Left colon (tissue), 2 donors: ENCODE data around the gene NLRC5. TPM values are rescaled to one million over a fixed set of nuclear protein-coding genes. Genes with fewer than 3 reads are reported as not detected.
"Not testable (repeated sequence)": the region's sequence is repeated elsewhere in the genome, so short reads cannot be mapped to it uniquely, and the experiment has no call there.

Source experiments
- ATAC-seq: fragments of 200-7000 bp; cut with Tn5 transposase; one replicate; pipeline ENCODE4 v1.9.1; 2020; ENCODE audit warnings: mild to moderate bottlenecking, moderate library complexity
- DNase-seq, 2 donors: peaks; one replicate each; pipeline ENCODE4 v3.0.0-alpha.2; 2020
- intact Hi-C, 2 donors: fragments of 100-400 bp; cut with DNase I in 1 of 2; cut with micrococcal nuclease in 1 of 2; formaldehyde crosslinking; loops; one replicate each; pipeline versions ENCODE4 v1.11.2 to v1.14.0; 2022; cut with DNase I, micrococcal nuclease
- total RNA-seq, 2 donors: library from RNA; stranded (reverse); fragmentation: NEBNext Ultra II Directional; extraction: Animal tissue kit (Norgen Biotek cat#: 25700); gene quantifications; one replicate each; pipeline ENCODE4 v1.2.1, GENCODE V29; 2021
- donor health status: DM: no; HTN: no; CAD: no.
- donor health status: DM: yes; HTN: yes; CAD: no.

NLRC5 gene
- total RNA-seq, 2 donors from 2014 or later, result 57.7 to 125 TPM

GRCh38 chr16:56973899-56974298 lies 15.5 kb upstream of the NLRC5 start:
- intact Hi-C loops, DNase-seq, ATAC-seq: not testable (repeated sequence)

- DNase-seq, result no peak
- no peak for ATAC-seq
- intact Hi-C loops, result no loop called here
These were observed 14.6 kb upstream of the NLRC5 start for GRCh38 chr16:56974549-56975300.

GRCh38 chr16:56975714-56976113 lies 13.6 kb upstream of the NLRC5 start:
- DNase-seq, result no peak
- intact Hi-C loops, result no loop called here
- no peak for ATAC-seq

- intact Hi-C loops, result no loop called here
- ATAC-seq, result no peak
These were observed 12.1 kb upstream of the NLRC5 start for GRCh38 chr16:56977216-56977615.

GRCh38 chr16:56977823-56978430 lies 11.4 kb upstream of the NLRC5 start:
- DNase-seq (no peak), ATAC-seq (no peak)
- intact Hi-C loops, result no loop called here

More at GRCh38 chr16:56977216-56977615, 12.1 kb upstream of the NLRC5 start:
- no peak for DNase-seq

- no peak for ATAC-seq
- DNase-seq, result no peak
- intact Hi-C loops, result no loop called here
These were observed 9.2 kb upstream of the NLRC5 start for GRCh38 chr16:56980201-56980535.

GRCh38 chr16:56980792-56981724 lies 8.3 kb upstream of the NLRC5 start:
- no peak for ATAC-seq
- intact Hi-C loops, result no loop called here
- no peak for DNase-seq

GRCh38 chr16:56981729-56982271 lies 7.6 kb upstream of the NLRC5 start:
- ATAC-seq (no peak), DNase-seq (no peak)
- intact Hi-C loops, result no loop called here

GRCh38 chr16:56982695-56983094 lies 6.7 kb upstream of the NLRC5 start:
- DNase-seq (no peak), ATAC-seq (no peak)
- intact Hi-C loops, result no loop called here

GRCh38 chr16:56983211-56983751 lies 6.1 kb upstream of the NLRC5 start:
- ATAC-seq (peak; percentile 91), DNase-seq (peak; percentile 66 to 84)
- intact Hi-C loops, result no loop called here

- ATAC-seq, result no peak
- intact Hi-C loops, result no loop called here
- no peak for DNase-seq
These were observed 4.7 kb upstream of the NLRC5 start for GRCh38 chr16:56984639-56985038.

GRCh38 chr16:56985288-56985961 lies 3.9 kb upstream of the NLRC5 start:
- DNase-seq, result peak; percentile 68 to 80
- intact Hi-C loops, result no loop called here
- ATAC-seq, result peak; percentile 42

GRCh38 chr16:56985962-56986360 lies 3.4 kb upstream of the NLRC5 start:
- intact Hi-C loops, result no loop called here
- ATAC-seq (no peak), DNase-seq (no peak)

- intact Hi-C loops, result no loop called here
- ATAC-seq, result no peak
- no peak for DNase-seq
These were observed 3.0 kb upstream of the NLRC5 start for GRCh38 chr16:56986361-56986760.

GRCh38 chr16:56986908-56987307 lies 2.4 kb upstream of the NLRC5 start:
- intact Hi-C loops, ATAC-seq: not testable (repeated sequence)
- DNase-seq, result peak in 1 of 2 donors; percentile 19

- no peak for ATAC-seq
- intact Hi-C loops, result no loop called here
- DNase-seq, result peak in 1 of 2 donors; percentile 15
These were observed 1.7 kb upstream of the NLRC5 start for GRCh38 chr16:56987692-56988091.

GRCh38 chr16:56988161-56988947 lies 1.0 kb upstream of the NLRC5 start:
- DNase-seq (peak in 1 of 2 donors; percentile 29), ATAC-seq (no peak)
- intact Hi-C loops, result no loop called here

GRCh38 chr16:56989988-56990387 lies 631 bp downstream of the NLRC5 start:
- no peak for ATAC-seq
- peak in 1 of 2 donors; percentile 21 for DNase-seq
- intact Hi-C loops, result no loop called here
